Measurements from ENCODE around the gene PTGIR. TPM values are rescaled to one million over a fixed set of nuclear protein-coding genes. Genes with fewer than 3 reads are reported as not detected.

The PTGIR gene
- total RNA-seq, 6 experiments from 2014 or later: 2.4 to 4.1 (median 3.0) TPM

GRCh38 chr19:46623915-46624502, 880 bp downstream of the PTGIR start:
- ATAC-seq (no peak), DNase-seq (no peak)
- Histone ChIP-seq H3K36me3 (no peaks in the 10 kb centered on the region), H3K4me3 (peak overlapping the region; percentile 25 to 32 (median 28)), H3K27ac (peak overlapping the region in 2 of 3 donors; percentile 47), H3K9me3 (no peaks in the 10 kb centered on the region), H3K27me3 (no peaks in the 10 kb centered on the region), H3K4me1 (no peaks in the 10 kb centered on the region)
- WGBS (ENCODE audit: insufficient coverage, low coverage, low lambda C conversion rate, missing lambda C conversion rate): 50% methylated on average over 1 of the region's 35 CpGs
- TF ChIP-seq CTCF (IDR thresholded peaks at IDR 0.05) (no peak), POLR2A (IDR thresholded peaks at IDR 0.05) (no peak)
- intact Hi-C loops (cut with DNase I): no loop called here

- no peak for DNase-seq
- no peak for ATAC-seq
- TF ChIP-seq POLR2A (IDR thresholded peaks at IDR 0.05) (no peak), CTCF (IDR thresholded peaks at IDR 0.05) (no peak)
- no peaks in the 10 kb centered on the region for H3K9me3 ChIP-seq
- H3K4me1 ChIP-seq: no peaks in the 10 kb centered on the region
- no peaks in the 10 kb centered on the region for H3K27me3 ChIP-seq
- H3K4me3 ChIP-seq: peak overlapping the region in 2 of 3 donors; percentile 25 to 26
- intact Hi-C loops (cut with DNase I): no loop called here
- H3K36me3 ChIP-seq: no peaks in the 10 kb centered on the region
- H3K27ac ChIP-seq: peak overlapping the region in 1 of 3 donors; percentile 38
- WGBS (ENCODE audit: insufficient coverage, low coverage, low lambda C conversion rate, missing lambda C conversion rate): 41% methylated on average over 5 of the region's 7 CpGs
Measured at GRCh38 chr19:46622118-46622446, 2.8 kb downstream of the PTGIR start.

- no peaks in the 10 kb centered on the region for H3K27me3 ChIP-seq
- H3K4me3 ChIP-seq: peak overlapping the region in 2 of 3 donors; percentile 25 to 26
- no peaks in the 10 kb centered on the region for H3K4me1 ChIP-seq
- intact Hi-C loops (cut with DNase I): no loop called here
- H3K9me3 ChIP-seq: no peaks in the 10 kb centered on the region
- peak overlapping the region in 1 of 3 donors; percentile 38 for H3K27ac ChIP-seq
- 57% methylated on average over 6 of the region's 32 CpGs for WGBS (ENCODE audit: insufficient coverage, low coverage, low lambda C conversion rate, missing lambda C conversion rate)
- TF ChIP-seq POLR2A (IDR thresholded peaks at IDR 0.05) (no peak), CTCF (IDR thresholded peaks at IDR 0.05) (no peak)
- DNase-seq (no peak), ATAC-seq (peak in 1 of 4 donors; percentile 16)
- no peaks in the 10 kb centered on the region for H3K36me3 ChIP-seq
Measured at GRCh38 chr19:46621191-46622117, 3.4 kb downstream of the PTGIR start.

- peak overlapping the region in 1 of 3 donors; percentile 38 for H3K27ac ChIP-seq
- H3K36me3 ChIP-seq: no peaks in the 10 kb centered on the region
- H3K27me3 ChIP-seq: no peaks in the 10 kb centered on the region
- no peaks in the 10 kb centered on the region for H3K9me3 ChIP-seq
- H3K4me1 ChIP-seq: no peaks in the 10 kb centered on the region
- no peak for ATAC-seq
- no peak overlapping the region for H3K4me3 ChIP-seq
- whole genome bisulfite sequencing (ENCODE audit: insufficient coverage, low coverage, low lambda C conversion rate, missing lambda C conversion rate): 66% methylated on average over 3 of the region's 6 CpGs
- TF ChIP-seq POLR2A (IDR thresholded peaks at IDR 0.05) (no peak), CTCF (IDR thresholded peaks at IDR 0.05) (no peak)
- intact Hi-C loops (cut with DNase I): no loop called here
- DNase-seq: no peak
Measured at GRCh38 chr19:46620716-46621115, 4.2 kb downstream of the PTGIR start.
